Naive B cell (primary cell): ENCODE measurements around the gene RHBG. TPM values are rescaled to one million over a fixed set of nuclear protein-coding genes. Genes with fewer than 3 reads are reported as not detected.
A peak's percentile ranks its signal among the peaks of the same experiment; 100 is the strongest.

Source experiments
- ATAC-seq, 2 donors: fragments of 150-1000 bp; cut with Tn5 transposase; 2 replicates each; pipeline ENCODE4 v1.10.0; 2021; ENCODE audit warnings: low read depth in 2 of 2, mild to moderate bottlenecking in 2 of 2, moderate library complexity in 2 of 2
- DNase-seq: peaks from one replicate; pipeline ENCODE4 v3.0.0; 2022
- H3K27ac Mint-ChIP-seq, 6 donors: one replicate each; pipeline ENCODE4 v1.8.0; 2020 to 2022; ENCODE audit warnings: mild to moderate bottlenecking in 6 of 6, mixed read lengths in 6 of 6, moderate library complexity in 5 of 6, inconsistent platforms in 2 of 6
- H3K27me3 Mint-ChIP-seq, 3 donors: one replicate each; pipeline ENCODE4 v1.8.0; 2021 to 2022; ENCODE audit warnings: mixed read lengths in 3 of 3, mild to moderate bottlenecking in 1 of 3
- H3K36me3 Mint-ChIP-seq, 2 donors: one replicate each; pipeline ENCODE4 v1.8.0; 2020 to 2022; ENCODE audit warnings: mixed read lengths in 2 of 2, inconsistent platforms in 1 of 2, mild to moderate bottlenecking in 1 of 2
- H3K4me1 Mint-ChIP-seq, 3 donors: one replicate each; pipeline ENCODE4 v1.8.0; 2020 to 2022; ENCODE audit warnings: mixed read lengths in 3 of 3, inconsistent platforms in 1 of 3, mild to moderate bottlenecking in 1 of 3, moderate library complexity in 1 of 3
- H3K4me3 Mint-ChIP-seq, 8 donors: one replicate each; pipeline ENCODE4 v1.8.0; 2020 to 2022; ENCODE audit warnings: mild to moderate bottlenecking in 8 of 8, mixed read lengths in 8 of 8, moderate library complexity in 8 of 8, inconsistent platforms in 2 of 8
- H3K9me3 Mint-ChIP-seq, 7 donors: one replicate each; pipeline ENCODE4 v1.8.0; 2020 to 2022; ENCODE audit warnings: mixed read lengths in 7 of 7, mild to moderate bottlenecking in 5 of 7, inconsistent platforms in 2 of 7, moderate library complexity in 1 of 7
- polyA plus RNA-seq, 6 donors: library from polyadenylated mRNA; unstranded; fragments of 300-500 nt; fragmentation: Illumina TruSeq; gene quantifications; one replicate each; pipeline ENCODE4 v1.2.3, GENCODE V29; 2021; ENCODE audit warnings: low read depth in 6 of 6

Gene RHBG
- polyA plus RNA-seq, 6 donors from 2014 or later, result not detected

GRCh38 chr1:156430866-156431265, 61.9 kb downstream of the RHBG start:
- no peak for ATAC-seq
- no peak for DNase-seq
- Mint-ChIP-seq H3K36me3 (peaks cover 0 to 6% of the 10 kb centered on the region in 2 donors), H3K27ac (no peak overlapping the region), H3K4me3 (no peak overlapping the region), H3K4me1 (peaks cover 11 to 22% (median 14%) of the 10 kb centered on the region in 3 donors), H3K9me3 (peaks cover 0 to 3% (median 0%) of the 10 kb centered on the region in 7 donors), H3K27me3 (peaks cover 78 to 100% (median 97%) of the 10 kb centered on the region in 3 donors)

GRCh38 chr1:156431366-156431765, 62.4 kb downstream of the RHBG start:
- no peak overlapping the region for H3K27ac Mint-ChIP-seq
- H3K4me3 Mint-ChIP-seq, result no peak overlapping the region
- peaks cover 14 to 26% (median 15%) of the 10 kb centered on the region in 3 donors for H3K4me1 Mint-ChIP-seq
- H3K27me3 Mint-ChIP-seq, result peaks cover 74 to 99% (median 97%) of the 10 kb centered on the region in 3 donors
- H3K36me3 Mint-ChIP-seq, result peaks cover 0 to 9% of the 10 kb centered on the region in 2 donors
- H3K9me3 Mint-ChIP-seq, result peaks cover 0 to 3% (median 0%) of the 10 kb centered on the region in 7 donors
- DNase-seq (no peak), ATAC-seq (no peak)

GRCh38 chr1:156431769-156432668, 63.0 kb downstream of the RHBG start:
- peaks cover 0 to 9% of the 10 kb centered on the region in 2 donors for H3K36me3 Mint-ChIP-seq
- H3K9me3 Mint-ChIP-seq, result peaks cover 0 to 3% (median 0%) of the 10 kb centered on the region in 7 donors

GRCh38 chr1:156432669-156433018, 63.6 kb downstream of the RHBG start:
- H3K27me3 Mint-ChIP-seq, result peaks cover 69 to 99% (median 97%) of the 10 kb centered on the region in 3 donors
- H3K4me3 Mint-ChIP-seq, result no peak overlapping the region
- H3K4me1 Mint-ChIP-seq, result peaks cover 24 to 38% (median 28%) of the 10 kb centered on the region in 3 donors
- ATAC-seq (no peak), DNase-seq (no peak)
- peaks cover 0 to 3% (median 0%) of the 10 kb centered on the region in 7 donors for H3K9me3 Mint-ChIP-seq
- H3K36me3 Mint-ChIP-seq, result peaks cover 0 to 9% of the 10 kb centered on the region in 2 donors
- no peak overlapping the region for H3K27ac Mint-ChIP-seq

More at GRCh38 chr1:156431769-156432668, 63.0 kb downstream of the RHBG start:
- no peak for ATAC-seq
- no peak overlapping the region for H3K27ac Mint-ChIP-seq
- DNase-seq, result no peak
- peaks cover 19 to 32% (median 22%) of the 10 kb centered on the region in 3 donors for H3K4me1 Mint-ChIP-seq
- peaks cover 71 to 99% (median 97%) of the 10 kb centered on the region in 3 donors for H3K27me3 Mint-ChIP-seq
- H3K4me3 Mint-ChIP-seq, result no peak overlapping the region

GRCh38 chr1:156433032-156433431, 64.0 kb downstream of the RHBG start:
- H3K4me3 Mint-ChIP-seq, result peak overlapping the region in 1 of 8 donors; percentile 5
- peaks cover 0 to 9% of the 10 kb centered on the region in 2 donors for H3K36me3 Mint-ChIP-seq
- H3K4me1 Mint-ChIP-seq, result peaks cover 26 to 40% (median 29%) of the 10 kb centered on the region in 3 donors
- peaks cover 0 to 3% (median 0%) of the 10 kb centered on the region in 7 donors for H3K9me3 Mint-ChIP-seq
- DNase-seq (no peak), ATAC-seq (no peak)
- H3K27me3 Mint-ChIP-seq, result peaks cover 68 to 99% (median 97%) of the 10 kb centered on the region in 3 donors
- H3K27ac Mint-ChIP-seq, result peak overlapping the region in 1 of 6 donors; percentile 17

- ATAC-seq, result no peak
- DNase-seq, result no peak
Observed at GRCh38 chr1:156433602-156434001, 64.6 kb downstream of the RHBG start.

More at GRCh38 chr1:156433602-156434001, 64.6 kb downstream of the RHBG start:
- no peak overlapping the region for H3K27ac Mint-ChIP-seq
- H3K4me3 Mint-ChIP-seq, result peak overlapping the region in 1 of 8 donors; percentile 5
- H3K36me3 Mint-ChIP-seq, result peaks cover 0 to 9% of the 10 kb centered on the region in 2 donors
- peaks cover 0 to 5% (median 0%) of the 10 kb centered on the region in 7 donors for H3K9me3 Mint-ChIP-seq
- H3K4me1 Mint-ChIP-seq, result peaks cover 29 to 44% (median 30%) of the 10 kb centered on the region in 3 donors
- H3K27me3 Mint-ChIP-seq, result peaks cover 71 to 99% (median 97%) of the 10 kb centered on the region in 3 donors

Other genes starting within 250 kb of the RHBG start
- 10 to 100 TPM; 23.3 to 37.3 (median 29.5) TPM for gene SEMA4A, start 215.6 kb upstream of the RHBG start, polyA plus RNA-seq
- 10 to 100 TPM in 4 of 6 donors, 1 to 10 TPM in 1, not detected in 1; 9.3 to 16.8 (median 12.9) TPM for gene SLC25A44, start 175.1 kb upstream of the RHBG start, polyA plus RNA-seq
- 100 to 1,000 TPM; 107 to 157 (median 115) TPM for gene PMF1, start 156.2 kb upstream of the RHBG start, polyA plus RNA-seq
- 1 to 10 TPM in 1 of 6 donors, not detected in 5; 1.1 TPM for gene BGLAP, start 127.0 kb upstream of the RHBG start, polyA plus RNA-seq
- not detected for gene PAQR6, start 121.2 kb upstream of the RHBG start, polyA plus RNA-seq
- gene SMG5, start 86.4 kb upstream of the RHBG start, polyA plus RNA-seq, result 10 to 100 TPM in 5 of 6 donors, 1 to 10 TPM in 1; 8.3 to 30.9 (median 12.6) TPM
- 10 to 100 TPM in 3 of 6 donors, 1 to 10 TPM in 3; 6.9 to 13.0 (median 9.5) TPM for gene TMEM79, start 84.9 kb upstream of the RHBG start, polyA plus RNA-seq
- gene GLMP, start 73.5 kb upstream of the RHBG start, polyA plus RNA-seq, result 10 to 100 TPM in 2 of 6 donors, 1 to 10 TPM in 4; 6.3 to 13.4 (median 8.9) TPM
- gene VHLL, start 69.9 kb upstream of the RHBG start, polyA plus RNA-seq, result not detected
- 100 to 1,000 TPM; 161 to 293 (median 183) TPM for gene CCT3, start 30.9 kb upstream of the RHBG start, polyA plus RNA-seq
- gene TSACC, start 30.7 kb upstream of the RHBG start, polyA plus RNA-seq, result 1 to 10 TPM in 1 of 6 donors, not detected in 5; 1.2 TPM
- gene MEF2D, start 131.6 kb downstream of the RHBG start, polyA plus RNA-seq, result 10 to 100 TPM in 3 of 6 donors, 1 to 10 TPM in 3; 6.9 to 15.8 (median 9.1) TPM
- gene IQGAP3, start 203.4 kb downstream of the RHBG start, polyA plus RNA-seq, result not detected
- gene TTC24, start 210.5 kb downstream of the RHBG start, polyA plus RNA-seq, result 1 to 10 TPM in 5 of 6 donors, not detected in 1; 2.4 to 4.5 (median 3.2) TPM
- 100 to 1,000 TPM in 5 of 6 donors, 10 to 100 TPM in 1; 97.6 to 177 (median 110) TPM for gene NAXE, start 222.6 kb downstream of the RHBG start, polyA plus RNA-seq
- gene GPATCH4, start 232.3 kb downstream of the RHBG start, polyA plus RNA-seq, result 10 to 100 TPM; 16.6 to 47.9 (median 28.7) TPM